Measurements from ENCODE around the gene MKNK1. TPM values are rescaled to one million over a fixed set of nuclear protein-coding genes. Genes with fewer than 3 reads are reported as not detected.

Gene MKNK1
- total and polyA plus RNA-seq, 8 donors, result 21.2 to 182 (median 36.7) TPM

GRCh38 chr1:46623743-46624644 is 19.9 kb upstream of the MKNK1 start:
- peaks cover 0 to 6% (median 2%) of the 10 kb centered on the region in 4 donors for H3K4me1 ChIP-seq
- 72 to 86% (median 76%) methylated on average over 4 of the region's 4 CpGs for WGBS, 5 donors
- no peak overlapping the region for H3K4me3 ChIP-seq
- H3K27ac ChIP-seq, result no peak overlapping the region
- intact Hi-C loops (cut with DNase I; ENCODE audit: low total_unique reads), result loop anchor here (5.0 kb wide), 1 partner anchor 103 kb away; no protein-coding TSS in a partner anchor
- no peaks in the 10 kb centered on the region for H3K27me3 ChIP-seq
- H3K36me3 ChIP-seq, result peaks cover 0 to 2% (median under 1%) of the 10 kb centered on the region in 4 donors
- no peaks in the 10 kb centered on the region for H3K9me3 ChIP-seq
- no peak for TF ChIP-seq CTCF (IDR thresholded peaks at IDR 0.05)
- no peak for TF ChIP-seq POLR2AphosphoS5 (IDR thresholded peaks at IDR 0.05)
- no peak for TF ChIP-seq POLR2A (IDR thresholded peaks at IDR 0.05)
- TF ChIP-seq EP300 (IDR thresholded peaks at IDR 0.05), result no peak
- DNase-seq, result no peak

DNA sequence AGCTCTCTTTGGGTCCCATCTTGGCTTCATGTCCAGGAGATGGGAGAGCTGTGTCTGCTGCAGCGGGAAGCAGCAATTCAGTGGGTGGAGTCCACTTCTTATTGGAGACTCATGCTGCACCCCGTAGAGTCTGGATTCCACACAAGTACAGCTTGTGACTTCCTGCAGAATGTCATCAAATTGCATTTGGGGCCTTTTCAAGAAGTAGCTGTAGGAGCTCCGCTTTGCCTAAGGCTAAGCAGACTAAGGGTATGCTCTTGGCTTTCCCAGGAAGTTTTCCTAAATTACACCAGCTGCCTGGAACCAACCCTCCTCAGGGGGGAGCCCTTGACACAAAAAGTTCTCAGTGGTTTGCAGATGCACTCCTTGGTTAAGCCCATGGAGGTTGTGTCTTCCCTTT is 18.3 kb upstream of the MKNK1 start:
- TF ChIP-seq CTCF (IDR thresholded peaks at IDR 0.05) (peak in 5 of 7 experiments; percentile 50 to 57 (median 53)), EP300 (IDR thresholded peaks at IDR 0.05) (no peak)
- 49 to 62% (median 59%) methylated on average over 3 of the region's 3 CpGs for WGBS, 5 donors
- peak; percentile 42 to 56 for DNase-seq
- peaks cover 0 to 10% (median 5%) of the 10 kb centered on the region in 4 donors for H3K4me1 ChIP-seq
- no peak overlapping the region for H3K4me3 ChIP-seq
- no peaks in the 10 kb centered on the region for H3K36me3 ChIP-seq
- no peaks in the 10 kb centered on the region for H3K27me3 ChIP-seq
- no peak overlapping the region for H3K27ac ChIP-seq
- intact Hi-C loops (cut with DNase I; ENCODE audit: low total_unique reads), result loop anchor here (5.0 kb wide), 1 partner anchor 105 kb away; no protein-coding TSS in a partner anchor
- H3K9me3 ChIP-seq, result no peaks in the 10 kb centered on the region

DNA sequence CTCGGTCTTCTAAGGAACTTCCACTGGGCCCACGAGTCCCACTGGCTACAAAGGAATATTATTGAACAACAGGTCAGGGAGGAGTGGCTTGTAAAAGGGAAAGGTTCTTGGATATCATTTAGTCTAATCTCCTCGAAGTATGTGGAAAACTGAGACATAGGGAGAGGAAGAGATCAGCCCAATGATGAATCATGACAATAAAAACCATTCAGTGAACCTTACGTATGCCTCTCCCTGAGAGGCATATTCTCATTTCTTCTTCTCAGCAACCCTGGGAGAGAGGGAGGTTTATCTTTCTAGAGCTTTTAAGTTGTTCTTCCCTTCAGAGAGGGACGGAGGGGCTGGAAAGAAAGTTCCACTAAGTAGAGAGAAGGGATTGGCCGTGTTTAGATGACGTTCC is 17.9 kb upstream of the MKNK1 start:
- intact Hi-C loops (cut with DNase I; ENCODE audit: low total_unique reads), result loop anchor here (5.0 kb wide), 1 partner anchor 105 kb away; no protein-coding TSS in a partner anchor
- no peak overlapping the region for H3K4me3 ChIP-seq
- no peak for TF ChIP-seq POLR2A (IDR thresholded peaks at IDR 0.05)
- H3K4me1 ChIP-seq, result peaks cover 0 to 14% (median 9%) of the 10 kb centered on the region in 4 donors
- DNase-seq, result no peak
- H3K27ac ChIP-seq, result no peak overlapping the region
- H3K9me3 ChIP-seq, result no peaks in the 10 kb centered on the region
- no peaks in the 10 kb centered on the region for H3K27me3 ChIP-seq
- no peaks in the 10 kb centered on the region for H3K36me3 ChIP-seq
- WGBS, 5 donors, result 54 to 67% (median 60%) methylated on average over 7 of the region's 7 CpGs

GRCh38 chr1:46619656-46620258 is 15.7 kb upstream of the MKNK1 start:
- WGBS, 5 donors, result 82 to 86% (median 85%) methylated on average over 5 of the region's 5 CpGs
- TF ChIP-seq EP300 (IDR thresholded peaks at IDR 0.05), result no peak
- TF ChIP-seq POLR2AphosphoS5 (IDR thresholded peaks at IDR 0.05), result no peak
- no peak for TF ChIP-seq CTCF (IDR thresholded peaks at IDR 0.05)
- TF ChIP-seq POLR2A (IDR thresholded peaks at IDR 0.05), result no peak

More at GRCh38 chr1:46619656-46620258, 15.7 kb upstream of the MKNK1 start:
- no peak for DNase-seq
- Histone ChIP-seq H3K36me3 (no peaks in the 10 kb centered on the region), H3K27ac (no peak overlapping the region), H3K4me3 (no peak overlapping the region), H3K27me3 (no peaks in the 10 kb centered on the region), H3K4me1 (peaks cover 10 to 30% (median 23%) of the 10 kb centered on the region in 4 donors), H3K9me3 (no peaks in the 10 kb centered on the region)
- intact Hi-C loops (cut with DNase I; ENCODE audit: low total_unique reads), result loop anchor here (5.0 kb wide), 1 partner anchor 108 kb away; no protein-coding TSS in a partner anchor

Data from stomach (tissue), 9 donors.